WTC11 (cell line): Measurements from ENCODE around the gene INVS. TPM values are rescaled to one million over a fixed set of nuclear protein-coding genes. Genes with fewer than 3 reads are reported as not detected.
"Not testable (repeated sequence)": the region's sequence is repeated elsewhere in the genome, so short reads cannot be mapped to it uniquely, and the experiment has no call there.

Source experiments
- ATAC-seq: fragments of 200-7000 bp; cut with Tn5 transposase; 2 replicates; pipeline ENCODE4 v1.10.0; 2021; ENCODE audit warnings: mild to moderate bottlenecking, moderate library complexity
- CTCF ChIA-PET: fragments of 300-600 bp; sonication (Branson Sonifier 250); formaldehyde crosslinking; loops from one replicate; lab custom pipeline; 2021; ENCODE audit warnings: antibody characterized with exemption; lab: Charles Lee
- POLR2A ChIA-PET: fragments of 350-600 bp; sonication (Branson Sonifier 250); formaldehyde crosslinking; loops from one replicate; lab custom pipeline; 2021; ENCODE audit warnings: antibody characterized with exemption; lab: Charles Lee
- DNase-seq: peaks from one replicate; pipeline ENCODE4 v3.0.0; 2021; ENCODE audit warnings: low spot score
- H3K27ac Mint-ChIP-seq: 2 replicates; pipeline ENCODE4 v1.8.0; 2021; ENCODE audit warnings: mixed read lengths
- H3K27me3 Mint-ChIP-seq: 2 replicates; pipeline ENCODE4 v1.8.0; 2021; ENCODE audit warnings: low read depth, mild to moderate bottlenecking, moderate library complexity, mixed read lengths
- H3K36me3 Mint-ChIP-seq: 2 replicates; pipeline ENCODE4 v1.8.0; 2021; ENCODE audit warnings: mixed read lengths
- H3K4me1 Mint-ChIP-seq: 2 replicates; pipeline ENCODE4 v1.8.0; 2022; ENCODE audit warnings: mixed read lengths
- H3K4me3 Mint-ChIP-seq: 2 replicates; pipeline ENCODE4 v1.8.0; 2021; ENCODE audit warnings: mild to moderate bottlenecking, moderate library complexity, mixed read lengths
- H3K9me3 Mint-ChIP-seq: 2 replicates; pipeline ENCODE4 v1.8.0; 2021; ENCODE audit warnings: mixed read lengths
- ATF1 ChIP-seq: sonication (generic); formaldehyde crosslinking; IDR thresholded peaks from 2 replicates; pipeline ENCODE4 v1.8.1; 2023; ENCODE audit warnings: mild to moderate bottlenecking, moderate library complexity, missing genetic modification reagents
- CBFB ChIP-seq: sonication (generic); formaldehyde crosslinking; IDR thresholded peaks from 2 replicates; pipeline ENCODE4 v1.8.1; 2022; ENCODE audit warnings: mild to moderate bottlenecking, low read depth, missing genetic modification reagents
- E2F5 ChIP-seq: sonication (generic); formaldehyde crosslinking; IDR thresholded peaks from 2 replicates; pipeline ENCODE4 v1.8.1; 2022; ENCODE audit warnings: mild to moderate bottlenecking, moderate library complexity, missing genetic modification reagents
- ELF4 ChIP-seq: sonication (generic); formaldehyde crosslinking; IDR thresholded peaks from 2 replicates; pipeline ENCODE4 v1.8.1; 2022; ENCODE audit warnings: low read depth, mild to moderate bottlenecking, moderate library complexity, missing genetic modification reagents
- GABPB1 ChIP-seq: sonication (generic); formaldehyde crosslinking; IDR thresholded peaks from 2 replicates; pipeline ENCODE4 v1.8.1; 2023; ENCODE audit warnings: mild to moderate bottlenecking, missing genetic modification reagents
- GTF2I ChIP-seq: fragments of 250-450 bp; sonication (Bioruptor Pico); conservative IDR thresholded peaks from 2 replicates; pipeline ENCODE4 v1.4.0; 2021; ENCODE audit warnings: mild to moderate bottlenecking
- MAX ChIP-seq: sonication (generic); formaldehyde crosslinking; IDR thresholded peaks from 2 replicates; pipeline ENCODE4 v1.8.0; 2022; ENCODE audit warnings: mild to moderate bottlenecking, missing genetic modification reagents
- MLX ChIP-seq: sonication (generic); formaldehyde crosslinking; IDR thresholded peaks from 2 replicates; pipeline ENCODE4 v1.8.1; 2023; ENCODE audit warnings: mild to moderate bottlenecking, missing genetic modification reagents, moderate library complexity
- NFATC4 ChIP-seq: fragments of 250-450 bp; sonication (Bioruptor Pico); IDR thresholded peaks from 2 replicates; pipeline ENCODE4 v1.9.0; 2021; ENCODE audit warnings: mild to moderate bottlenecking
- PRDM15 ChIP-seq: sonication (generic); formaldehyde crosslinking; IDR thresholded peaks from 2 replicates; pipeline ENCODE4 v1.8.0; 2022; ENCODE audit warnings: missing genetic modification reagents
- SMAD4 ChIP-seq: sonication (generic); formaldehyde crosslinking; IDR thresholded peaks from 2 replicates; pipeline ENCODE4 v1.8.0; 2022; ENCODE audit warnings: mild to moderate bottlenecking, missing genetic modification reagents
- ZBTB43 ChIP-seq: sonication (generic); formaldehyde crosslinking; IDR thresholded peaks from 2 replicates; pipeline ENCODE4 v1.8.1; 2023; ENCODE audit warnings: mild to moderate bottlenecking, missing genetic modification reagents
- ZNF121 ChIP-seq: sonication (generic); formaldehyde crosslinking; IDR thresholded peaks from 2 replicates; pipeline ENCODE4 v1.8.0; 2023; ENCODE audit warnings: missing genetic modification reagents
- ZNF138 ChIP-seq: sonication (generic); formaldehyde crosslinking; conservative IDR thresholded peaks from 2 replicates; pipeline ENCODE4 v1.8.1; 2022; ENCODE audit warnings: mild to moderate bottlenecking, moderate library complexity, missing genetic modification reagents
- ZNF232 ChIP-seq: sonication (generic); formaldehyde crosslinking; IDR thresholded peaks from 2 replicates; pipeline ENCODE4 v1.8.0; 2022; ENCODE audit warnings: mild to moderate bottlenecking, missing genetic modification reagents
- ZNF532 ChIP-seq: fragments of 250-450 bp; sonication (Bioruptor Pico); IDR thresholded peaks from 2 replicates; pipeline ENCODE4 v1.9.0; 2021; ENCODE audit warnings: mild to moderate bottlenecking, borderline replicate concordance
- total RNA-seq: library from RNA; stranded (reverse); gene quantifications from 3 replicates; pipeline ENCODE4 v1.2.3, GENCODE V29; 2021

INVS gene
- total RNA-seq, 1 experiment from 2014 or later: 8.1 TPM

GRCh38 chr9:100058699-100059579 is 40.1 kb upstream of the INVS start:
- Mint-ChIP-seq H3K9me3 (no peaks in the 10 kb centered on the region), H3K4me3 (no peak overlapping the region), H3K36me3 (no peaks in the 10 kb centered on the region), H3K27me3 (no peaks in the 10 kb centered on the region), H3K27ac (no peak overlapping the region), H3K4me1 (peaks cover 22% of the 10 kb centered on the region)
- DNase-seq: no peak
- TF ChIP-seq ATF1: no peak
- TF ChIP-seq CBFB: no peak
- no peak for TF ChIP-seq ZNF532 (CRISPR knock-in tag)
- ChIA-PET POLR2A (no interaction called here), CTCF (no interaction called here)
- no peak for ATAC-seq

- H3K27ac Mint-ChIP-seq, H3K27me3 Mint-ChIP-seq, POLR2A ChIA-PET, H3K4me3 Mint-ChIP-seq, H3K9me3 Mint-ChIP-seq, ATAC-seq, DNase-seq: not testable (repeated sequence)
- Mint-ChIP-seq H3K4me1 (peaks cover 31% of the 10 kb centered on the region), H3K36me3 (peaks cover 20% of the 10 kb centered on the region)
- TF ChIP-seq ZNF121 (CRISPR knock-in tag) (peak; percentile 93), GTF2I (0 out of 2 replicates have a peak, but pooled peaks have one; percentile 17)
- CTCF ChIA-PET: interaction anchor here (0.6 to 1.9 kb wide), 8 partner anchors 18 to 262 kb away, joined by 3 to 5 read pairs (median 3); no protein-coding TSS in a partner anchor
These were observed 36.4 kb upstream of the INVS start for GRCh38 chr9:100062683-100063082.

- peaks cover 7% of the 10 kb centered on the region for H3K9me3 Mint-ChIP-seq
- peak overlapping the region; percentile 24 for H3K4me3 Mint-ChIP-seq
- ChIA-PET POLR2A (no interaction called here), CTCF (interaction anchor here (0.7 to 1.9 kb wide), 7 partner anchors 17 to 262 kb away, joined by 3 to 5 read pairs (median 3); no protein-coding TSS in a partner anchor)
- TF ChIP-seq GABPB1 (CRISPR knock-in tag) (no peak), ZBTB43 (CRISPR knock-in tag) (no peak)
- H3K36me3 Mint-ChIP-seq: peaks cover 20% of the 10 kb centered on the region
- DNase-seq: no peak
- ATAC-seq: peak; percentile 72
- peaks cover 31% of the 10 kb centered on the region for H3K4me1 Mint-ChIP-seq
- no peaks in the 10 kb centered on the region for H3K27me3 Mint-ChIP-seq
- H3K27ac Mint-ChIP-seq: no peak overlapping the region
These were observed 35.9 kb upstream of the INVS start for GRCh38 chr9:100063185-100063584.

- Mint-ChIP-seq H3K36me3 (peaks cover 26% of the 10 kb centered on the region), H3K4me3 (no peak overlapping the region), H3K27me3 (no peaks in the 10 kb centered on the region), H3K27ac (no peak overlapping the region), H3K9me3 (peaks cover 11% of the 10 kb centered on the region), H3K4me1 (peaks cover 24% of the 10 kb centered on the region)
- no peak for DNase-seq
- ChIA-PET CTCF (no interaction called here), POLR2A (no interaction called here)
- ATAC-seq: no peak
- TF ChIP-seq SMAD4 (CRISPR knock-in tag): no peak
- no peak for TF ChIP-seq PRDM15 (CRISPR knock-in tag)
- no peak for TF ChIP-seq ZNF232 (CRISPR knock-in tag)
- no peak for TF ChIP-seq ZNF138
- no peak for TF ChIP-seq MAX
- no peak for TF ChIP-seq ELF4
- TF ChIP-seq MLX (CRISPR knock-in tag): no peak
- no peak for TF ChIP-seq E2F5 (CRISPR knock-in tag)
- no peak for TF ChIP-seq NFATC4 (CRISPR knock-in tag)
These were observed 34.0 kb upstream of the INVS start for GRCh38 chr9:100064872-100065581.
